Activated CD8-positive, alpha-beta T cell treated with anti-CD3 and anti-CD28 coated beads for 36 hours (primary cell): ENCODE measurements around the gene CABLES1. TPM values are rescaled to one million over a fixed set of nuclear protein-coding genes. Genes with fewer than 3 reads are reported as not detected.

ENCODE experiments used
- ATAC-seq: fragments of 200-7000 bp; cut with Tn5 transposase; one replicate; pipeline ENCODE4 v1.10.0; 2021; ENCODE audit warnings: mild to moderate bottlenecking, moderate library complexity
- CTCF ChIA-PET: fragments of 350-600 bp; sonication (Branson Sonifier 250); formaldehyde crosslinking; loops from one replicate; lab custom pipeline; 2021; ENCODE audit warnings: antibody characterized with exemption; lab: Charles Lee
- POLR2A ChIA-PET: fragments of 350-600 bp; sonication (Branson Sonifier 250); formaldehyde crosslinking; loops from one replicate; lab custom pipeline; 2021; ENCODE audit warnings: antibody characterized with exemption; lab: Charles Lee
- DNase-seq: peaks from one replicate; pipeline ENCODE4 v3.0.0-alpha.2; 2020
- H3K27ac Mint-ChIP-seq: one replicate; pipeline ENCODE4 v1.8.0; 2021; ENCODE audit warnings: mild to moderate bottlenecking, mixed read lengths
- H3K27me3 Mint-ChIP-seq: one replicate; pipeline ENCODE4 v1.8.0; 2021; ENCODE audit warnings: mixed read lengths
- H3K36me3 Mint-ChIP-seq: one replicate; pipeline ENCODE4 v1.8.0; 2021; ENCODE audit warnings: low read depth, mixed read lengths
- H3K4me1 Mint-ChIP-seq: one replicate; pipeline ENCODE4 v1.8.0; 2021; ENCODE audit warnings: low read depth, mixed read lengths
- H3K4me3 Mint-ChIP-seq: one replicate; pipeline ENCODE4 v1.8.0; 2021; ENCODE audit warnings: mild to moderate bottlenecking, moderate library complexity, mixed read lengths
- H3K9me3 Mint-ChIP-seq: one replicate; pipeline ENCODE4 v1.8.0; 2021; ENCODE audit warnings: mixed read lengths
- CTCF ChIP-seq: fragments of 200-600 bp; IDR thresholded peaks from one replicate; pipeline ENCODE4 v1.8.0; 2022; ENCODE audit warnings: antibody characterized with exemption, mild to moderate bottlenecking
- intact Hi-C: fragments of 100-400 bp; cut with micrococcal nuclease; formaldehyde crosslinking; loops from one replicate; pipeline ENCODE4 v1.10.0; 2022
- total RNA-seq, 2 experiments: library from RNA; stranded (reverse); gene quantifications; one replicate each; pipeline ENCODE4 v1.2.3, GENCODE V29; 2021

Gene CABLES1
- total RNA-seq, 2 experiments from 2014 or later = 1.8 to 2.0 TPM

- TF ChIP-seq CTCF = no peak
- ATAC-seq = no peak
- intact Hi-C loops = no loop called here
Observed at GRCh38 chr18:23183411-23184150, 48.3 kb downstream of the CABLES1 start.

GRCh38 chr18:23186781-23187180 is 51.5 kb downstream of the CABLES1 start:
- Mint-ChIP-seq H3K4me3 (no peak overlapping the region), H3K9me3 (no peaks in the 10 kb centered on the region), H3K27me3 (no peaks in the 10 kb centered on the region), H3K36me3 (no peaks in the 10 kb centered on the region), H3K27ac (no peak overlapping the region), H3K4me1 (peaks cover 1% of the 10 kb centered on the region)
- no peak for DNase-seq
- intact Hi-C loops = no loop called here
- ATAC-seq = no peak
- TF ChIP-seq CTCF = no peak
- ChIA-PET POLR2A (no interaction called here), CTCF (interaction anchor here (1.1 kb wide), 1 partner anchor 55 kb away, joined by 3 read pairs; no protein-coding TSS in a partner anchor)

More at GRCh38 chr18:23183411-23184150, 48.3 kb downstream of the CABLES1 start:
- DNase-seq = no peak
- no peaks in the 10 kb centered on the region for H3K27me3 Mint-ChIP-seq
- ChIA-PET CTCF (no interaction called here), POLR2A (no interaction called here)
- peaks cover 5% of the 10 kb centered on the region for H3K4me1 Mint-ChIP-seq
- no peaks in the 10 kb centered on the region for H3K36me3 Mint-ChIP-seq
- H3K27ac Mint-ChIP-seq = no peak overlapping the region
- no peak overlapping the region for H3K4me3 Mint-ChIP-seq
- H3K9me3 Mint-ChIP-seq = no peaks in the 10 kb centered on the region

- Mint-ChIP-seq H3K4me3 (no peak overlapping the region), H3K9me3 (no peaks in the 10 kb centered on the region), H3K4me1 (peaks cover 8% of the 10 kb centered on the region), H3K27me3 (no peaks in the 10 kb centered on the region), H3K27ac (no peak overlapping the region), H3K36me3 (no peaks in the 10 kb centered on the region)
- no peak for TF ChIP-seq CTCF
- intact Hi-C loops = no loop called here
- ATAC-seq (no peak), DNase-seq (no peak)
- ChIA-PET CTCF (no interaction called here), POLR2A (no interaction called here)
Observed at GRCh38 chr18:23188068-23188760, 52.9 kb downstream of the CABLES1 start.

GRCh38 chr18:23189099-23189498 is 53.8 kb downstream of the CABLES1 start:
- no peak for DNase-seq
- peaks cover 8% of the 10 kb centered on the region for H3K4me1 Mint-ChIP-seq
- H3K4me3 Mint-ChIP-seq = no peak overlapping the region
- no peak for TF ChIP-seq CTCF
- no peak for ATAC-seq
- no peak overlapping the region for H3K27ac Mint-ChIP-seq
- POLR2A ChIA-PET = no interaction called here
- H3K27me3 Mint-ChIP-seq = no peaks in the 10 kb centered on the region
- intact Hi-C loops = no loop called here
- CTCF ChIA-PET = no interaction called here
- no peaks in the 10 kb centered on the region for H3K36me3 Mint-ChIP-seq
- no peaks in the 10 kb centered on the region for H3K9me3 Mint-ChIP-seq
